Upper lobe of right lung (tissue), 1 donor: ENCODE measurements around the gene DPM2. TPM values are rescaled to one million over a fixed set of nuclear protein-coding genes. Genes with fewer than 3 reads are reported as not detected.

Source experiments
- ATAC-seq: fragments of 200-7000 bp; cut with Tn5 transposase; one replicate; pipeline ENCODE4 v1.9.1; 2020; ENCODE audit warnings: mild to moderate bottlenecking, moderate library complexity
- DNase-seq: peaks from one replicate; pipeline ENCODE4 v3.0.0-alpha.2; 2020
- H3K27ac ChIP-seq: fragments of 200-600 bp; one replicate; pipeline ENCODE4 v1.8.0; 2022
- H3K27me3 ChIP-seq: fragments of 200-600 bp; one replicate; pipeline ENCODE4 v1.8.0; 2022; ENCODE audit warnings: mild to moderate bottlenecking
- H3K36me3 ChIP-seq: fragments of 200-600 bp; one replicate; pipeline ENCODE4 v1.8.0; 2022
- H3K4me1 ChIP-seq: fragments of 200-600 bp; one replicate; pipeline ENCODE4 v1.8.0; 2022
- H3K4me3 ChIP-seq: fragments of 200-600 bp; one replicate; pipeline ENCODE4 v1.8.0; 2022; ENCODE audit warnings: mild to moderate bottlenecking
- H3K9me3 ChIP-seq: fragments of 200-600 bp; one replicate; pipeline ENCODE4 v1.8.0; 2022
- CTCF ChIP-seq: fragments of 200-600 bp; IDR thresholded peaks from one replicate; pipeline ENCODE4 v1.8.0; 2022; ENCODE audit warnings: antibody characterized with exemption
- intact Hi-C: fragments of 100-400 bp; cut with DNase I; formaldehyde crosslinking; loops from one replicate; pipeline ENCODE4 v1.11.0; 2022
- total RNA-seq: library from RNA; stranded (reverse); fragmentation: NEBNext Ultra II Directional; extraction: Animal tissue kit (Norgen Biotek cat#: 25700); gene quantifications from one replicate; pipeline ENCODE4 v1.2.1, GENCODE V29; 2021
- donor health status: DM: no; HTN: yes; CAD: no; lungs with severe emphysema.

The DPM2 gene
- total RNA-seq, 1 donor from 2014 or later = 37.1 TPM

DNA sequence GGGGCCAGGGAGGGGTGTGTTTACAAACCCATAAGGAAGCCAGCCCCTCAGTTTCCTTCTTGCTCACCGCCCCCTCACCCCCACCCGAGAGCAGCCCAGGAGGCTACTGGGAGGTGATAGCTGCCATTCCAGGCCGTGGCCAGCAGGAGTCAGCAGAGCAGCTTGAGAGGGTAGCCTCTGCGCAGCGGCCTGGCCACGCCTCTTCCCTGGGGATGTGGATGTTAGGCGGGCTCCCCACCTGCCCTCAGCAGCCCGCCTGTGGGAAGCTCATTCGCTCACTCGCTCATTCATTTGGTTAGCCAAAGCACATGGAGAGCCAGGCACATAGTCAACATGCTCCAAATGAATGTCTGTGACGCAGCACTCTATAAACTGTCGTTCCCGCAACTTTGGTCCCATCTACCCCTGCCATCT, 6.1 kb upstream of the DPM2 start:
- no peak overlapping the region for H3K27ac ChIP-seq
- H3K4me3 ChIP-seq = no peak overlapping the region
- peak; percentile 93 for DNase-seq
- H3K9me3 ChIP-seq = no peaks in the 10 kb centered on the region
- no peaks in the 10 kb centered on the region for H3K27me3 ChIP-seq
- peaks cover 28% of the 10 kb centered on the region for H3K36me3 ChIP-seq
- H3K4me1 ChIP-seq = no peaks in the 10 kb centered on the region
- ATAC-seq = peak; percentile 91
- TF ChIP-seq CTCF = peak; percentile 92
- intact Hi-C loops = loop anchor here (5.0 to 10.0 kb wide), 2 partner anchors 94 to 171 kb away; no protein-coding TSS in a partner anchor

DNA sequence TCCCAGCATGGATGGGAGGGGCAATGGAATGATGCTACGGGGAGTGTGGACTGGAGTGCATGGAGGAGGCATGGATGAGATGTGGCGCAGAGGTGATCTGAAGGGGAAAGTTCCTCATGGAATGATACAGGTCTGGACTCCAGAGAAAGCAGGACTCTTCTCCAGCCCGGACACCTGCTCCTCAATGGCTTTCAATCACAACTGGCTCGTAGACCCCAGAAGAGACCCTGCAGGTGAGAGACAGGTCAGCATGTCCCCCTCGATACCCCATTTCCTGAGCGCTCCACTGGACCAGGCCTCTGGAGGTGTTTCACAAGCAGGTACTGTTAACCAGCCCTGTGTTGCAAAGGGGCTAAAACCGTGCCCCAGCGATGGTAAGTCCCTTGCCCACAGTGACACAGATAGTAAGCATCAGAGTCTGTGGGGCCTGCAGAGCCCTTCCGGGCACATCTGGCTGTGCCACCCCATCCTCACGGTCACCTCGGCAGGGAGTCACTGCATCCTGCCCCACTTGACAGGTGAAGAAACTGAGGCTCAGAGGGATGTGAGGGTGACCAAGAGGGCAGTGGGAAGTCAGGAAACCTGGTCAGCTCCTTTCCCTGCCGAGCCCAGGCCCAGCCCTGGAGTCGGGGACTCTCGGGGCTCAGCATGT, 5.5 kb upstream of the DPM2 start:
- DNase-seq (no peak), ATAC-seq (no peak)
- Histone ChIP-seq H3K4me3 (no peak overlapping the region), H3K27me3 (no peaks in the 10 kb centered on the region), H3K27ac (no peak overlapping the region), H3K4me1 (no peaks in the 10 kb centered on the region), H3K36me3 (peaks cover 28% of the 10 kb centered on the region), H3K9me3 (no peaks in the 10 kb centered on the region)
- intact Hi-C loops = loop anchor here (5.0 to 10.0 kb wide), 2 partner anchors 94 to 172 kb away; no protein-coding TSS in a partner anchor
- no peak for TF ChIP-seq CTCF

GRCh38 chr9:127942216-127943010, 4.8 kb upstream of the DPM2 start:
- intact Hi-C loops = loop anchor here (5.0 to 10.0 kb wide), 2 partner anchors 95 to 172 kb away; no protein-coding TSS in a partner anchor
- ATAC-seq (peak; percentile 82), DNase-seq (peak; percentile 86)
- TF ChIP-seq CTCF = peak; percentile 89
- H3K9me3 ChIP-seq = no peaks in the 10 kb centered on the region
- no peaks in the 10 kb centered on the region for H3K4me1 ChIP-seq
- H3K4me3 ChIP-seq = no peak overlapping the region
- H3K27me3 ChIP-seq = no peaks in the 10 kb centered on the region
- H3K27ac ChIP-seq = no peak overlapping the region
- peaks cover 28% of the 10 kb centered on the region for H3K36me3 ChIP-seq

DNA sequence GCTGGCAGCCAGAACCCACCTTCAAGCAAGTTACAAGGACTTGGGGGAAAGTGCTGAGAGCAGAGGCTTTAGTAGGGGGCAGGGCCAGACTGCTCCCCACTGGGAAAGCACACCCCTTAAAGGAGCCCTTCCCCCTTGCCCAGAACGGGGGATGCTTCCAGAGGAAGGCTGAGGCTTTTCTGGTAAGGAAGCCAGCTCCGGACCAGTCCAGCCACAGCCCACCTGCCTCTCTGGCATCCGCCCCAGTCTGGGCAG, 4.2 kb upstream of the DPM2 start:
- Histone ChIP-seq H3K4me1 (peaks cover 3% of the 10 kb centered on the region), H3K4me3 (no peak overlapping the region), H3K27me3 (no peaks in the 10 kb centered on the region), H3K27ac (no peak overlapping the region), H3K36me3 (peaks cover 28% of the 10 kb centered on the region), H3K9me3 (no peaks in the 10 kb centered on the region)
- no peak for TF ChIP-seq CTCF
- intact Hi-C loops = loop anchor here (5.0 to 10.0 kb wide), 2 partner anchors 95 to 173 kb away; no protein-coding TSS in a partner anchor
- DNase-seq (no peak), ATAC-seq (no peak)

- TF ChIP-seq CTCF = no peak
- Histone ChIP-seq H3K27ac (no peak overlapping the region), H3K27me3 (no peaks in the 10 kb centered on the region), H3K36me3 (peaks cover 28% of the 10 kb centered on the region), H3K4me1 (peaks cover 9% of the 10 kb centered on the region), H3K4me3 (no peak overlapping the region), H3K9me3 (no peaks in the 10 kb centered on the region)
- ATAC-seq (no peak), DNase-seq (no peak)
- intact Hi-C loops = loop anchor here (5.0 to 10.0 kb wide), 2 partner anchors 96 to 173 kb away; no protein-coding TSS in a partner anchor
These were observed 3.7 kb upstream of the DPM2 start for GRCh38 chr9:127941062-127941960.
